Immature natural killer cell (primary cell): ENCODE results near the gene ZNF446. TPM values are rescaled to one million over a fixed set of nuclear protein-coding genes. Genes with fewer than 3 reads are reported as not detected.

Experiments used
- polyA plus RNA-seq, 3 donors: library from polyadenylated mRNA; unstranded; fragments of 300-500 nt; fragmentation: Illumina TruSeq; gene quantifications; one replicate each; pipeline ENCODE4 v1.2.3, GENCODE V29; 2021

Gene ZNF446
- polyA plus RNA-seq, 3 donors from 2014 or later, result 2.3 to 3.6 (median 2.5) TPM

Other genes with a start within 250 kb of the ZNF446 start
- gene ZNF544, start 247.4 kb upstream of the ZNF446 start, polyA plus RNA-seq, result 10 to 100 TPM; 24.1 to 31.4 (median 27.1) TPM
- 1 to 10 TPM in 1 of 3 donors, under 1 TPM in 1, not detected in 1; 0.29 to 1.0 TPM for gene ZNF8, start 197.4 kb upstream of the ZNF446 start, polyA plus RNA-seq
- 100 to 1,000 TPM in 1 of 3 donors, 10 to 100 TPM in 2; 76.5 to 113 (median 91.6) TPM for gene ERVK3-1, start 171.0 kb upstream of the ZNF446 start, polyA plus RNA-seq
- 1 to 10 TPM in 2 of 3 donors, under 1 TPM in 1; 0.90 to 3.0 (median 2.1) TPM for gene ZSCAN22, start 149.4 kb upstream of the ZNF446 start, polyA plus RNA-seq
- 10 to 100 TPM; 14.4 to 33.4 (median 32.4) TPM for gene A1BG, start 122.9 kb upstream of the ZNF446 start, polyA plus RNA-seq
- under 1 TPM; 0.40 to 0.91 (median 0.62) TPM for gene ZNF497, start 113.6 kb upstream of the ZNF446 start, polyA plus RNA-seq
- gene ZNF837, start 95.3 kb upstream of the ZNF446 start, polyA plus RNA-seq, result 1 to 10 TPM; 1.2 to 3.6 (median 1.4) TPM
- gene RPS5, start 89.1 kb upstream of the ZNF446 start, polyA plus RNA-seq, result 1,000 to 10,000 TPM in 1 of 3 donors, 100 to 1,000 TPM in 2; 558 to 1,355 (median 731) TPM
- not detected for gene RNF225, start 80.7 kb upstream of the ZNF446 start, polyA plus RNA-seq
- gene ZNF584, start 67.7 kb upstream of the ZNF446 start, polyA plus RNA-seq, result 10 to 100 TPM in 1 of 3 donors, 1 to 10 TPM in 2; 3.4 to 12.2 (median 4.4) TPM
- 1 to 10 TPM in 1 of 3 donors, under 1 TPM in 1, not detected in 1; 0.60 to 1.2 TPM for gene ZNF132, start 36.2 kb upstream of the ZNF446 start, polyA plus RNA-seq
- 1 to 10 TPM in 2 of 3 donors, not detected in 1; 1.1 to 2.0 TPM for gene ZNF324B, start 24.7 kb upstream of the ZNF446 start, polyA plus RNA-seq
- 10 to 100 TPM in 2 of 3 donors, 1 to 10 TPM in 1; 5.8 to 13.8 (median 11.4) TPM for gene ZNF324, start 9.3 kb upstream of the ZNF446 start, polyA plus RNA-seq
- 10 to 100 TPM in 2 of 3 donors, 1 to 10 TPM in 1; 7.6 to 23.7 (median 14.8) TPM for gene SLC27A5, start 35.6 kb downstream of the ZNF446 start, polyA plus RNA-seq
- gene ZBTB45, start 43.5 kb downstream of the ZNF446 start, polyA plus RNA-seq, result 1 to 10 TPM; 2.8 to 7.2 (median 3.4) TPM
- gene TRIM28, start 67.7 kb downstream of the ZNF446 start, polyA plus RNA-seq, result 10 to 100 TPM; 34.3 to 36.3 (median 35.7) TPM
- 100 to 1,000 TPM; 210 to 265 (median 231) TPM for gene CHMP2A, start 78.8 kb downstream of the ZNF446 start, polyA plus RNA-seq
- 10 to 100 TPM; 10.8 to 18.5 (median 15.5) TPM for gene UBE2M, start 82.3 kb downstream of the ZNF446 start, polyA plus RNA-seq
- 10 to 100 TPM in 1 of 3 donors, 1 to 10 TPM in 2; 3.2 to 10.4 (median 7.1) TPM for gene MZF1, start 97.0 kb downstream of the ZNF446 start, polyA plus RNA-seq